Measurements from ENCODE around the gene PTPDC1. TPM values are rescaled to one million over a fixed set of nuclear protein-coding genes. Genes with fewer than 3 reads are reported as not detected.

Gene PTPDC1
- total RNA-seq, 4 donors from 2014 or later = 5.0 to 17.1 (median 10.1) TPM

- TF ChIP-seq POLR2AphosphoS5 (IDR thresholded peaks at IDR 0.05) = no peak
- TF ChIP-seq POLR2A (IDR thresholded peaks at IDR 0.05) = no peak
- TF ChIP-seq CTCF (IDR thresholded peaks at IDR 0.05) = no peak
- no peak for TF ChIP-seq EP300 (IDR thresholded peaks at IDR 0.05)
- no peak for DNase-seq (ENCODE audit: low spot score in 2 of 2)
- H3K27me3 ChIP-seq = no peaks in the 10 kb centered on the region
- peaks cover 14% of the 10 kb centered on the region for H3K4me1 ChIP-seq
- no peak overlapping the region for H3K4me3 ChIP-seq
- peaks cover 13% of the 10 kb centered on the region for H3K36me3 ChIP-seq
- no peaks in the 10 kb centered on the region for H3K9me3 ChIP-seq
- WGBS = 78% methylated on average over 9 of the region's 9 CpGs
- no peak overlapping the region for H3K27ac ChIP-seq
These were observed 12.7 kb downstream of the PTPDC1 start for GRCh38 chr9:94096819-94097577.

GRCh38 chr9:94097788-94098414 is 13.6 kb downstream of the PTPDC1 start:
- peaks cover 14% of the 10 kb centered on the region for H3K4me1 ChIP-seq
- no peak for TF ChIP-seq EP300 (IDR thresholded peaks at IDR 0.05)
- no peak overlapping the region for H3K4me3 ChIP-seq
- WGBS = 67% methylated on average over 6 of the region's 6 CpGs
- no peaks in the 10 kb centered on the region for H3K27me3 ChIP-seq
- DNase-seq (ENCODE audit: low spot score in 2 of 2) = no peak
- no peak overlapping the region for H3K27ac ChIP-seq
- H3K36me3 ChIP-seq = peaks cover 13% of the 10 kb centered on the region
- H3K9me3 ChIP-seq = no peaks in the 10 kb centered on the region

- 82% methylated on average over 2 of the region's 2 CpGs for WGBS
- Histone ChIP-seq H3K27ac (no peak overlapping the region), H3K27me3 (no peaks in the 10 kb centered on the region), H3K9me3 (no peaks in the 10 kb centered on the region), H3K4me1 (peaks cover 14% of the 10 kb centered on the region), H3K36me3 (peaks cover 13% of the 10 kb centered on the region), H3K4me3 (no peak overlapping the region)
- TF ChIP-seq POLR2AphosphoS5 (IDR thresholded peaks at IDR 0.05) (no peak), POLR2A (IDR thresholded peaks at IDR 0.05) (no peak), EP300 (IDR thresholded peaks at IDR 0.05) (no peak), CTCF (IDR thresholded peaks at IDR 0.05) (no peak)
- DNase-seq (ENCODE audit: low spot score in 2 of 2) = no peak
These were observed 16.1 kb downstream of the PTPDC1 start for GRCh38 chr9:94100152-94100879.

- no peak for DNase-seq (ENCODE audit: low spot score in 2 of 2)
- 86% methylated on average over 7 of the region's 7 CpGs for WGBS
- H3K27ac ChIP-seq = no peak overlapping the region
- H3K4me3 ChIP-seq = no peak overlapping the region
- peaks cover 9% of the 10 kb centered on the region for H3K36me3 ChIP-seq
- no peaks in the 10 kb centered on the region for H3K27me3 ChIP-seq
- TF ChIP-seq EP300 (IDR thresholded peaks at IDR 0.05) = no peak
- TF ChIP-seq POLR2A (IDR thresholded peaks at IDR 0.05) = no peak
- peaks cover 11% of the 10 kb centered on the region for H3K4me1 ChIP-seq
- no peaks in the 10 kb centered on the region for H3K9me3 ChIP-seq
These were observed 17.0 kb downstream of the PTPDC1 start for GRCh38 chr9:94101162-94101853.

GRCh38 chr9:94108584-94108983 is 24.3 kb downstream of the PTPDC1 start:
- TF ChIP-seq POLR2A (IDR thresholded peaks at IDR 0.05) = no peak
- no peak for TF ChIP-seq EP300 (IDR thresholded peaks at IDR 0.05)
- TF ChIP-seq POLR2AphosphoS5 (IDR thresholded peaks at IDR 0.05) = no peak
- TF ChIP-seq CTCF (IDR thresholded peaks at IDR 0.05) = no peak
- Histone ChIP-seq H3K27me3 (no peaks in the 10 kb centered on the region), H3K27ac (no peak overlapping the region), H3K4me3 (no peak overlapping the region), H3K4me1 (peaks cover 3% of the 10 kb centered on the region), H3K36me3 (no peaks in the 10 kb centered on the region), H3K9me3 (no peaks in the 10 kb centered on the region)
- WGBS = 44% methylated on average over 3 of the region's 3 CpGs
- no peak for DNase-seq (ENCODE audit: low spot score in 2 of 2)
